ENCODE measurements around the gene WDR35. TPM values are rescaled to one million over a fixed set of nuclear protein-coding genes. Genes with fewer than 3 reads are reported as not detected.

Gene WDR35
- total RNA-seq, 1 donor from 2014 or later, result 13.6 TPM

- no peak for TF ChIP-seq CTCF (IDR thresholded peaks at IDR 0.05; ENCODE audit: insufficient read depth, low read length, poor library complexity, severe bottlenecking)
- no peak for DNase-seq (ENCODE audit: low read depth)
Measured at GRCh38 chr2:19900931-19901441, 88.9 kb downstream of the WDR35 start.

GRCh38 chr2:19899985-19900930 is 89.6 kb downstream of the WDR35 start:
- DNase-seq (ENCODE audit: low read depth), result no peak
- no peaks in the 10 kb centered on the region for H3K36me3 ChIP-seq (ENCODE audit: control insufficient read depth, insufficient read depth, low read length)
- no peak for TF ChIP-seq CTCF (IDR thresholded peaks at IDR 0.05; ENCODE audit: insufficient read depth, low read length, poor library complexity, severe bottlenecking)
- H3K27me3 ChIP-seq (ENCODE audit: control insufficient read depth, insufficient read depth, low read length), result no peaks in the 10 kb centered on the region
- H3K4me3 ChIP-seq (ENCODE audit: low read depth, low read length), result peak overlapping the region; percentile 72

More at GRCh38 chr2:19900931-19901441, 88.9 kb downstream of the WDR35 start:
- H3K4me3 ChIP-seq (ENCODE audit: low read depth, low read length), result peak overlapping the region; percentile 72
- H3K36me3 ChIP-seq (ENCODE audit: control insufficient read depth, insufficient read depth, low read length), result no peaks in the 10 kb centered on the region
- no peaks in the 10 kb centered on the region for H3K27me3 ChIP-seq (ENCODE audit: control insufficient read depth, insufficient read depth, low read length)

- Histone ChIP-seq H3K36me3 (ENCODE audit: control insufficient read depth, insufficient read depth, low read length) (no peaks in the 10 kb centered on the region), H3K4me3 (ENCODE audit: low read depth, low read length) (no peak overlapping the region), H3K27me3 (ENCODE audit: control insufficient read depth, insufficient read depth, low read length) (no peaks in the 10 kb centered on the region)
- no peak for DNase-seq (ENCODE audit: low read depth)
- no peak for TF ChIP-seq CTCF (IDR thresholded peaks at IDR 0.05; ENCODE audit: insufficient read depth, low read length, poor library complexity, severe bottlenecking)
Measured at GRCh38 chr2:19898592-19899329, 91.1 kb downstream of the WDR35 start.

GRCh38 chr2:19897623-19898245 is 92.2 kb downstream of the WDR35 start:
- H3K36me3 ChIP-seq (ENCODE audit: control insufficient read depth, insufficient read depth, low read length), result no peaks in the 10 kb centered on the region
- TF ChIP-seq CTCF (IDR thresholded peaks at IDR 0.05; ENCODE audit: insufficient read depth, low read length, poor library complexity, severe bottlenecking), result no peak
- no peak overlapping the region for H3K4me3 ChIP-seq (ENCODE audit: low read depth, low read length)
- H3K27me3 ChIP-seq (ENCODE audit: control insufficient read depth, insufficient read depth, low read length), result no peaks in the 10 kb centered on the region
- no peak for DNase-seq (ENCODE audit: low read depth)

- H3K36me3 ChIP-seq (ENCODE audit: control insufficient read depth, insufficient read depth, low read length), result no peaks in the 10 kb centered on the region
- no peak for DNase-seq (ENCODE audit: low read depth)
- no peak for TF ChIP-seq CTCF (IDR thresholded peaks at IDR 0.05; ENCODE audit: insufficient read depth, low read length, poor library complexity, severe bottlenecking)
- H3K27me3 ChIP-seq (ENCODE audit: control insufficient read depth, insufficient read depth, low read length), result no peaks in the 10 kb centered on the region
- H3K4me3 ChIP-seq (ENCODE audit: low read depth, low read length), result no peak overlapping the region
Measured at GRCh38 chr2:19895535-19895934, 94.4 kb downstream of the WDR35 start.

All from kidney epithelial cell (primary cell).